A549 (cell line): Measurements from ENCODE around the gene TRMT61A. TPM values are rescaled to one million over a fixed set of nuclear protein-coding genes. Genes with fewer than 3 reads are reported as not detected.

Experiments used
- ATAC-seq, 2 experiments: fragments of 200-7000 bp in 1 of 2; fragments of >200 bp in 1 of 2; cut with Nextera tagmentation in 1 of 2; cut with Tn5 transposase in 1 of 2; 3 replicates each; pipeline versions ENCODE4 v1.8.0 to v1.9.1; 2018 to 2020; ENCODE audit warnings: mild to moderate bottlenecking in 1 of 2, moderate library complexity in 1 of 2
- CTCF ChIA-PET: fragments of 300-600 bp; sonication (Branson Sonifier 250); formaldehyde crosslinking; extraction: SDS; loops from one replicate; lab custom pipeline; 2021; ENCODE audit warnings: antibody characterized with exemption, inconsistent platforms; lab: Yijun Ruan, JAX
- POLR2A ChIA-PET: fragments of 350-600 bp; formaldehyde crosslinking; extraction: SDS; loops from one replicate; lab custom pipeline; 2021; ENCODE audit warnings: antibody characterized with exemption, inconsistent platforms; lab: Yijun Ruan, JAX
- DNase-seq, 2 experiments: peaks; one replicate each; pipeline versions ENCODE4 v3.0.0 to v3.0.0-alpha.2; 2011 to 2016; ENCODE audit warnings: low read depth in 1 of 2, low spot score in 1 of 2
- FAIRE-seq: peaks from 2 replicates; lab custom pipeline; 2011; peaks lifted over from hg19 to GRCh38; lab: Jason Lieb, UNC
- H3K27ac ChIP-seq, 2 experiments: fragments of >200 bp; sonication (Bioruptor Twin); formaldehyde crosslinking; 3 replicates each; pipeline ENCODE4 v1.5.1; 2016 to 2017
- H3K4me1 ChIP-seq: fragments of >200 bp; sonication (Bioruptor Twin); formaldehyde crosslinking; 3 replicates; pipeline ENCODE4 v1.6.1; 2016
- H3K4me2 ChIP-seq: fragments of >200 bp; sonication (Bioruptor Twin); formaldehyde crosslinking; 3 replicates; pipeline ENCODE4 v1.6.1; 2016
- H3K4me3 ChIP-seq: fragments of >200 bp; sonication (Bioruptor Twin); formaldehyde crosslinking; 3 replicates; pipeline ENCODE4 v1.5.1; 2016
- H3K9me3 ChIP-seq: fragments of >200 bp; sonication (Bioruptor Twin); formaldehyde crosslinking; 3 replicates; pipeline ENCODE4 v1.6.1; 2016
- ATOH8 ChIP-seq: fragments of 250-450 bp; sonication (Bioruptor Pico); IDR thresholded peaks from 2 replicates; pipeline ENCODE4 v1.5.0; 2020; ENCODE audit warnings: low read depth, mild to moderate bottlenecking, moderate library complexity
- CHD2 ChIP-seq: fragments of 150-350 bp; IDR thresholded peaks from 2 replicates; pipeline ENCODE4 v1.6.1; 2014; ENCODE audit warnings: low read length; ENCODE audit not compliant: partially characterized antibody
- E2F6 ChIP-seq: IDR thresholded peaks from 2 replicates; pipeline ENCODE4 v1.6.1; 2012; ENCODE audit warnings: low read depth, borderline replicate concordance
- FOSL2 ChIP-seq, 2 experiments: fragments of 450-650 bp in 1 of 2; fragments of >200 bp in 1 of 2; sonication (Bioruptor Twin) in 1 of 2; formaldehyde crosslinking; IDR thresholded peaks; 2 replicates each; pipeline versions ENCODE4 v1.5.0 to v1.6.1; 2016 to 2020; ENCODE audit warnings: mild to moderate bottlenecking in 1 of 2, moderate library complexity in 1 of 2
- GATA3 ChIP-seq: IDR thresholded peaks from 2 replicates; pipeline ENCODE4 v1.6.1; 2012; ENCODE audit warnings: borderline replicate concordance
- HDAC2 ChIP-seq: fragments of 200-600 bp; sonication (generic); IDR thresholded peaks from 2 replicates; pipeline ENCODE4 v1.6.1; 2016
- HES2 ChIP-seq: fragments of >200 bp; sonication (Bioruptor Twin); formaldehyde crosslinking; IDR thresholded peaks from 2 replicates; pipeline ENCODE4 v1.6.1; 2016
- HMGXB4 ChIP-seq: fragments of 250-450 bp; sonication (Bioruptor Pico); IDR thresholded peaks from 2 replicates; pipeline ENCODE4 v1.5.0; 2021; ENCODE audit warnings: mild to moderate bottlenecking, moderate library complexity, borderline replicate concordance
- HOXA7 ChIP-seq: fragments of 250-450 bp; sonication (Bioruptor Pico); IDR thresholded peaks from 2 replicates; pipeline ENCODE4 v1.5.0; 2020; ENCODE audit warnings: mild to moderate bottlenecking, moderate library complexity
- HOXB13 ChIP-seq: fragments of 250-450 bp; sonication (Bioruptor Pico); IDR thresholded peaks from 2 replicates; pipeline ENCODE4 v1.5.0; 2020; ENCODE audit warnings: low read depth, mild to moderate bottlenecking, moderate library complexity
- NFE2L2 ChIP-seq: fragments of 150-350 bp; conservative IDR thresholded peaks from 2 replicates; pipeline ENCODE4 v1.6.1; 2014; ENCODE audit warnings: low read length
- NR3C1 ChIP-seq: fragments of >200 bp; sonication (Bioruptor Twin); formaldehyde crosslinking; IDR thresholded peaks from 3 replicates; pipeline ENCODE4 v1.6.1; 2017
- POLR2AphosphoS2 ChIP-seq: conservative IDR thresholded peaks from 2 replicates; pipeline ENCODE4 v1.6.1; 2012; ENCODE audit warnings: low read length, improper control_type of control experiment, inconsistent platforms
- RARB ChIP-seq: fragments of 250-450 bp; sonication (Bioruptor Pico); IDR thresholded peaks from 2 replicates; pipeline ENCODE4 v1.8.0; 2021; ENCODE audit warnings: mild to moderate bottlenecking, moderate library complexity
- RCOR1 ChIP-seq: fragments of 150-350 bp; IDR thresholded peaks from 2 replicates; pipeline ENCODE4 v1.6.1; 2014; ENCODE audit warnings: antibody characterized with exemption, low read length, low read depth
- REST ChIP-seq: fragments of 200-600 bp; sonication (generic); IDR thresholded peaks from 2 replicates; pipeline ENCODE4 v1.6.1; 2016; ENCODE audit warnings: antibody characterized with exemption, mild to moderate bottlenecking, moderate library complexity
- RNF2 ChIP-seq: fragments of 200-600 bp; sonication (generic); IDR thresholded peaks from 2 replicates; pipeline ENCODE4 v1.6.1; 2016; ENCODE audit warnings: low read depth, mild to moderate bottlenecking, antibody characterized with exemption, moderate library complexity, borderline replicate concordance
- SREBF2 ChIP-seq: fragments of 450-650 bp; IDR thresholded peaks from 2 replicates; pipeline ENCODE4 v1.6.1; 2014; ENCODE audit warnings: mild to moderate bottlenecking, moderate library complexity
- TFCP2L1 ChIP-seq: fragments of 250-450 bp; sonication (Bioruptor Pico); IDR thresholded peaks from 2 replicates; pipeline ENCODE4 v1.5.0; 2021; ENCODE audit warnings: mild to moderate bottlenecking
- USF2 ChIP-seq: fragments of 450-650 bp; IDR thresholded peaks from 2 replicates; pipeline ENCODE4 v1.6.1; 2014; ENCODE audit warnings: antibody characterized with exemption
- ZSCAN20 ChIP-seq: fragments of 250-450 bp; sonication (Bioruptor Pico); IDR thresholded peaks from 2 replicates; pipeline ENCODE4 v1.8.0; 2022; ENCODE audit warnings: mild to moderate bottlenecking, moderate library complexity
- WGBS: methylation state at CpG from one replicate; pipeline ENCODE4 v1.1.6; 2017; ENCODE audit errors: missing lambda C conversion rate; 5-methylcytosine and 5-hydroxymethylcytosine counted together
- polyA plus RNA-seq, 4 experiments: library from polyadenylated mRNA; depleted of rRNA in 3 of 4; stranded (reverse); fragments of >200 nt; fragmentation: RNase III in 1 of 4; extraction: RNeasy Plus Mini Kit Qiagen cat#74134 plus additional on column Dnase treatment in 1 of 4; gene quantifications; 2 replicates in 3 of 4; 3 replicates in 1 of 4; pipeline ENCODE4 v1.2.3, GENCODE V29; 2011 to 2017

TRMT61A gene
- polyA plus RNA-seq, 2 of the 4 experiments (the other 2 are of a cell fraction) = 8.3 to 19.4 TPM

- ChIA-PET CTCF (interaction anchor here (1.1 to 10.5 kb wide), 4 partner anchors 11 to 42 kb away, joined by 3 to 97 read pairs (median 14); partner anchors contain the start of gene CKB), POLR2A (interaction anchor here (0.5 kb wide), 1 partner anchor 429 kb away, joined by 3 read pairs; no protein-coding TSS in a partner anchor)
- 78% methylated on average over 8 of the region's 8 CpGs for WGBS
- ATAC-seq (peak; percentile 70 to 77; a peak in 5 of 6 replicates), FAIRE-seq (no peak), DNase-seq (peak in 1 of 2 experiments; percentile 21)
- TF ChIP-seq NFE2L2 (no peak), ATOH8 (CRISPR knock-in tag) (no peak), RCOR1 (no peak), HDAC2 (no peak), ZSCAN20 (CRISPR knock-in tag) (no peak), REST (no peak), RARB (CRISPR knock-in tag) (no peak), HES2 (no peak), GATA3 (no peak), TFCP2L1 (CRISPR knock-in tag) (no peak), RNF2 (no peak), USF2 (no peak), CHD2 (no peak), E2F6 (no peak), NR3C1 (no peak), SREBF2 (no peak), HMGXB4 (CRISPR knock-in tag) (no peak)
- H3K27ac ChIP-seq = no peak overlapping the region
- no peaks in the 10 kb centered on the region for H3K4me1 ChIP-seq
- no peak overlapping the region for H3K4me2 ChIP-seq
- H3K9me3 ChIP-seq = no peaks in the 10 kb centered on the region
- no peak overlapping the region for H3K4me3 ChIP-seq
These were observed 23.9 kb upstream of the TRMT61A start for GRCh38 chr14:103504991-103505565.

GRCh38 chr14:103507751-103508150 lies 21.2 kb upstream of the TRMT61A start:
- ATAC-seq = no peak
- H3K4me3 ChIP-seq = no peak overlapping the region
- no peak overlapping the region for H3K4me2 ChIP-seq
- no peak for DNase-seq
- no peaks in the 10 kb centered on the region for H3K4me1 ChIP-seq
- no peak for FAIRE-seq
- TF ChIP-seq POLR2AphosphoS2 (no peak), HOXB13 (CRISPR knock-in tag) (no peak), FOSL2 (IDR thresholded peaks at IDR 0.05) (no peak), FOSL2 (CRISPR knock-in tag; IDR thresholded peaks at IDR 0.05) (no peak), HOXA7 (CRISPR knock-in tag) (no peak), NFE2L2 (no peak)
- TF ChIP-seq, all 56 proteins: peak for 0
- WGBS = 93% methylated on average over 3 of the region's 3 CpGs
- POLR2A ChIA-PET = no interaction called here
- no peak overlapping the region for H3K27ac ChIP-seq
- CTCF ChIA-PET = interaction anchor here (0.6 to 7.6 kb wide), 5 partner anchors 7 to 407 kb away, joined by 3 to 62 read pairs (median 31); partner anchors contain the start of gene CKB
- H3K9me3 ChIP-seq = no peaks in the 10 kb centered on the region
